ENCODE data around the gene RALY. TPM values are rescaled to one million over a fixed set of nuclear protein-coding genes. Genes with fewer than 3 reads are reported as not detected.

The RALY gene
- total RNA-seq, 1 donor, result 42.3 TPM

GRCh38 chr20:34078540-34078939 lies 84.8 kb downstream of the RALY start:
- no peak for DNase-seq (ENCODE audit: low read depth)
- H3K4me3 ChIP-seq (ENCODE audit: low read depth, low read length), result no peak overlapping the region
- TF ChIP-seq CTCF (IDR thresholded peaks at IDR 0.05; ENCODE audit: insufficient read depth, low read depth, low read length), result no peak

GRCh38 chr20:34079818-34080217 lies 86.1 kb downstream of the RALY start:
- no peak for TF ChIP-seq CTCF (IDR thresholded peaks at IDR 0.05; ENCODE audit: insufficient read depth, low read depth, low read length)

GRCh38 chr20:34082232-34082887 lies 88.6 kb downstream of the RALY start:
- TF ChIP-seq CTCF (IDR thresholded peaks at IDR 0.05; ENCODE audit: insufficient read depth, low read depth, low read length), result no peak

More at GRCh38 chr20:34079818-34080217, 86.1 kb downstream of the RALY start:
- DNase-seq (ENCODE audit: low read depth), result no peak
- no peak overlapping the region for H3K4me3 ChIP-seq (ENCODE audit: low read depth, low read length)

GRCh38 chr20:34083137-34083536 lies 89.4 kb downstream of the RALY start:
- peak; percentile 94 for DNase-seq (ENCODE audit: low read depth)
- H3K4me3 ChIP-seq (ENCODE audit: low read depth, low read length), result no peak overlapping the region
- TF ChIP-seq CTCF (IDR thresholded peaks at IDR 0.05; ENCODE audit: insufficient read depth, low read depth, low read length), result peak; percentile 7

More at GRCh38 chr20:34082232-34082887, 88.6 kb downstream of the RALY start:
- no peak overlapping the region for H3K4me3 ChIP-seq (ENCODE audit: low read depth, low read length)
- DNase-seq (ENCODE audit: low read depth), result no peak

- DNase-seq (ENCODE audit: low read depth), result no peak
- no peak overlapping the region for H3K4me3 ChIP-seq (ENCODE audit: low read depth, low read length)
- no peak for TF ChIP-seq CTCF (IDR thresholded peaks at IDR 0.05; ENCODE audit: insufficient read depth, low read depth, low read length)
These were observed 90.1 kb downstream of the RALY start for GRCh38 chr20:34083781-34084180.

GRCh38 chr20:34084227-34084923 lies 90.7 kb downstream of the RALY start:
- H3K4me3 ChIP-seq (ENCODE audit: low read depth, low read length), result no peak overlapping the region
- no peak for TF ChIP-seq CTCF (IDR thresholded peaks at IDR 0.05; ENCODE audit: insufficient read depth, low read depth, low read length)
- no peak for DNase-seq (ENCODE audit: low read depth)
